Embryonic facial prominence (tissue), 1 donor: ENCODE results near the gene DOCK1.
"Not testable (repeated sequence)": the region's sequence is repeated elsewhere in the genome, so short reads cannot be mapped to it uniquely, and the experiment has no call there.

Experiments
- DNase-seq: peaks from one replicate; pipeline ENCODE4 v3.0.0-alpha.2; 2016; ENCODE audit errors: extremely low spot score

DOCK1 gene

GRCh38 chr10:127275793-127276450, 370.7 kb downstream of the DOCK1 start:
- DNase-seq = no peak

GRCh38 chr10:127276794-127277462, 371.7 kb downstream of the DOCK1 start:
- no peak for DNase-seq

GRCh38 chr10:127278001-127278400, 372.8 kb downstream of the DOCK1 start:
- DNase-seq = no peak

- DNase-seq = no peak
Observed at GRCh38 chr10:127279334-127279774, 374.1 kb downstream of the DOCK1 start.

- no peak for DNase-seq
Observed at GRCh38 chr10:127280446-127280845, 375.2 kb downstream of the DOCK1 start.

GRCh38 chr10:127283017-127283416, 377.8 kb downstream of the DOCK1 start:
- no peak for DNase-seq

GRCh38 chr10:127283576-127283975, 378.3 kb downstream of the DOCK1 start:
- DNase-seq = no peak

GRCh38 chr10:127290850-127291249, 385.6 kb downstream of the DOCK1 start:
- DNase-seq = no peak

- DNase-seq = no peak
Observed at GRCh38 chr10:127291329-127291728, 386.1 kb downstream of the DOCK1 start.

- no peak for DNase-seq
Observed at GRCh38 chr10:127292888-127293287, 387.7 kb downstream of the DOCK1 start.

- DNase-seq = no peak
Observed at GRCh38 chr10:127293640-127294039, 388.4 kb downstream of the DOCK1 start.

- DNase-seq = no peak
Observed at GRCh38 chr10:127296696-127297095, 391.5 kb downstream of the DOCK1 start.

GRCh38 chr10:127298381-127298780, 393.2 kb downstream of the DOCK1 start:
- DNase-seq = no peak

- not testable (repeated sequence) for DNase-seq
Observed at GRCh38 chr10:127299192-127299591, 394.0 kb downstream of the DOCK1 start.

GRCh38 chr10:127299956-127300689, 394.9 kb downstream of the DOCK1 start:
- DNase-seq = no peak

GRCh38 chr10:127300868-127301321, 395.7 kb downstream of the DOCK1 start:
- DNase-seq = no peak

- DNase-seq = no peak
Observed at GRCh38 chr10:127302343-127302742, 397.1 kb downstream of the DOCK1 start.

GRCh38 chr10:127303105-127303504, 397.9 kb downstream of the DOCK1 start:
- DNase-seq = no peak

GRCh38 chr10:127303746-127304145, 398.5 kb downstream of the DOCK1 start:
- DNase-seq = no peak

- no peak for DNase-seq
Observed at GRCh38 chr10:127306479-127306878, 401.3 kb downstream of the DOCK1 start.

GRCh38 chr10:127307338-127307737, 402.1 kb downstream of the DOCK1 start:
- DNase-seq = no peak

GRCh38 chr10:127308031-127308430, 402.8 kb downstream of the DOCK1 start:
- DNase-seq = no peak

GRCh38 chr10:127309619-127310018, 404.4 kb downstream of the DOCK1 start:
- DNase-seq = not testable (repeated sequence)
